ENCODE measurements around the gene TIMD4. TPM values are rescaled to one million over a fixed set of nuclear protein-coding genes. Genes with fewer than 3 reads are reported as not detected.

Gene TIMD4
- total RNA-seq, 1 donor from 2014 or later: not detected

- DNase-seq (ENCODE audit: low spot score): no peak
- H3F3A ChIP-seq (ENCODE audit: low read depth): no peaks in the 10 kb centered on the region
- no peaks in the 10 kb centered on the region for H3K79me2 ChIP-seq (ENCODE audit: low read depth)
- no peak overlapping the region for H2AFZ ChIP-seq (replicated peaks)
- no peaks in the 10 kb centered on the region for H4K20me1 ChIP-seq (ENCODE audit: low read depth)
- no peaks in the 10 kb centered on the region for H3K4me1 ChIP-seq
- H3K27me3 ChIP-seq: no peaks in the 10 kb centered on the region
- H3K4me3 ChIP-seq: no peak overlapping the region
- H3K9me3 ChIP-seq (ENCODE audit: low read depth): no peaks in the 10 kb centered on the region
- Mint-ChIP-seq H3K4me1 (peaks cover 3% of the 10 kb centered on the region), H3K36me3 (no peaks in the 10 kb centered on the region), H3K27ac (no peak overlapping the region), H3K9me3 (no peaks in the 10 kb centered on the region), H3K27me3 (ENCODE audit: insufficient read depth, low read depth) (no peaks in the 10 kb centered on the region), H3K4me3 (no peak overlapping the region)
- TF ChIP-seq EZH2phosphoT487 (IDR thresholded peaks at IDR 0.05): no peak
- no peak for TF ChIP-seq EZH2 (IDR thresholded peaks at IDR 0.05)
- TF ChIP-seq CTCF (IDR thresholded peaks at IDR 0.05): no peak
- no peak overlapping the region for H3K9ac ChIP-seq
- H3K27ac ChIP-seq: no peak overlapping the region
- no peaks in the 10 kb centered on the region for H3K36me3 ChIP-seq
- H3K4me2 ChIP-seq: no peak overlapping the region
Observed at GRCh38 chr5:156892223-156892622, 70.8 kb downstream of the TIMD4 start.

DNA sequence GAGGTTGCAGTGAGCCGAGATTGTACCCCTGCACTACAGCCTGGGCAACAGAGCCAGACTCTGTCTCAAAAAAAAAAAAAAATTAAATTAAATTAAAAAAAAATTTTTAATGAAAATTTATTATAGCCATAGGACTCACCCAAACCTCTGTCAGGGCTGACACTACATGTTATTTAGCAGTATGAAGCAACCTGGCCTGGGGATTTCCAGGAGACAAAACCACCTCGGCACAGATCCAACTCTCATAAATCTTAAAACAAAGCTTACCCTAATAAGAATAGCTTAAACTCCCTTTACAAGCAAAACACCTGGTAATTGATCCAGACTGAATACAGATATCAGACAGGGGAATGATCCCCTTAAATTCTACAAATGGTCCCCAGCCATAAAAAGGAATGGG, 74.5 kb downstream of the TIMD4 start:
- no peaks in the 10 kb centered on the region for H4K20me1 ChIP-seq (ENCODE audit: low read depth)
- H3K27ac ChIP-seq: no peak overlapping the region
- no peak overlapping the region for H3K4me2 ChIP-seq
- Mint-ChIP-seq H3K4me1 (peaks cover 3% of the 10 kb centered on the region), H3K27me3 (ENCODE audit: insufficient read depth, low read depth) (no peaks in the 10 kb centered on the region), H3K36me3 (no peaks in the 10 kb centered on the region), H3K27ac (no peak overlapping the region), H3K9me3 (no peaks in the 10 kb centered on the region), H3K4me3 (no peak overlapping the region)
- DNase-seq (ENCODE audit: low spot score): no peak
- no peak overlapping the region for H3K9ac ChIP-seq
- no peak overlapping the region for H2AFZ ChIP-seq (replicated peaks)
- H3K36me3 ChIP-seq: no peaks in the 10 kb centered on the region
- H3K9me3 ChIP-seq (ENCODE audit: low read depth): no peaks in the 10 kb centered on the region
- TF ChIP-seq CTCF (IDR thresholded peaks at IDR 0.05) (no peak), EZH2phosphoT487 (IDR thresholded peaks at IDR 0.05) (no peak), EZH2 (IDR thresholded peaks at IDR 0.05) (no peak)
- H3K4me1 ChIP-seq: no peaks in the 10 kb centered on the region
- H3F3A ChIP-seq (ENCODE audit: low read depth): no peaks in the 10 kb centered on the region
- H3K4me3 ChIP-seq: no peak overlapping the region
- no peaks in the 10 kb centered on the region for H3K27me3 ChIP-seq
- no peaks in the 10 kb centered on the region for H3K79me2 ChIP-seq (ENCODE audit: low read depth)

GRCh38 chr5:156883316-156883875, 79.6 kb downstream of the TIMD4 start:
- Histone ChIP-seq H3K4me1 (no peaks in the 10 kb centered on the region), H3K9ac (no peak overlapping the region), H2AFZ (replicated peaks) (no peak overlapping the region), H3K36me3 (no peaks in the 10 kb centered on the region), H3K4me2 (no peak overlapping the region), H3F3A (ENCODE audit: low read depth) (no peaks in the 10 kb centered on the region), H3K4me3 (no peak overlapping the region), H3K27ac (no peak overlapping the region), H3K79me2 (ENCODE audit: low read depth) (no peaks in the 10 kb centered on the region), H3K27me3 (no peaks in the 10 kb centered on the region), H4K20me1 (ENCODE audit: low read depth) (no peaks in the 10 kb centered on the region), H3K9me3 (ENCODE audit: low read depth) (no peaks in the 10 kb centered on the region)
- Mint-ChIP-seq H3K9me3 (no peaks in the 10 kb centered on the region), H3K27me3 (ENCODE audit: insufficient read depth, low read depth) (no peaks in the 10 kb centered on the region), H3K4me3 (no peak overlapping the region), H3K4me1 (peaks cover 3% of the 10 kb centered on the region), H3K36me3 (no peaks in the 10 kb centered on the region), H3K27ac (no peak overlapping the region)
- TF ChIP-seq EZH2 (IDR thresholded peaks at IDR 0.05): no peak
- no peak for TF ChIP-seq EZH2phosphoT487 (IDR thresholded peaks at IDR 0.05)
- no peak for TF ChIP-seq CTCF (IDR thresholded peaks at IDR 0.05)
- no peak for DNase-seq (ENCODE audit: low spot score)

Measured in neural progenitor cell (in vitro differentiated cells).